GM12872 (cell line): ENCODE data around the gene PAX9.

Experiments
- TF ChIP-seq, protein P1 (sequence below): IDR thresholded peaks from 3 replicates; pipeline ENCODE4 v1.5.1; 2011; ENCODE audit warnings: low read depth, mild to moderate bottlenecking, low read length, moderate library complexity; ENCODE audit not compliant: insufficient read depth

PAX9 gene

DNA sequence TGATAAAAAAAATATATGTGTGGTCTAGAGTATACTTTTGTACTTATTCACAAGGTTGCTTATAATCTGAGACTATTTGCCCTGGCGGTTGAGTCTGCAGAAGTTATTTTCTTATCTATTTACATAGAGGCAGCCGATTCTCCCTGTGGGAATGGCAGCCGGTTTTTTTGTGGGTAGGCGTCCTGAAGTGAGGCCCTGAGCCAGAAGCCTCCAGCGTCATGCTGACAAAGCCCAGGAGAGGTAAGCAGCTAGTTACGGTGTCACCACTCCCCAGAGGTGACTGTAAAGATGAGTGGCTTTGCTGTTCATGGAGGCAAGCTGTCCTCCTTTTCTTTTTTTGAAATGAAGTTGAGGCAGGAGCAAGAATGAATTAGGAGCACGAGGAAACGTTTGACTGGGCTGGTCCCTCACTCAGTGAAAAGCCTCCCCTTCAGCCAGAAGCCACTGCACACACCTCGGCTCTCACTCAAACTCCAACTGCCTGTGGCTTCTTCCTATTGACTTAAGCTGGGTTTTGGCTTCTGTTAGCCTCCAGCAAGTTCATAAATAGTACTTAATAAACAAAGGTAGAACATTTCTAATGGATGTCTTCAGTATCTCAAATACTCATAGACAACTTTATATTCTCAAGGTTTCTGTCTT lies 21.5 kb downstream of the PAX9 start:
- TF ChIP-seq, protein P1, sequence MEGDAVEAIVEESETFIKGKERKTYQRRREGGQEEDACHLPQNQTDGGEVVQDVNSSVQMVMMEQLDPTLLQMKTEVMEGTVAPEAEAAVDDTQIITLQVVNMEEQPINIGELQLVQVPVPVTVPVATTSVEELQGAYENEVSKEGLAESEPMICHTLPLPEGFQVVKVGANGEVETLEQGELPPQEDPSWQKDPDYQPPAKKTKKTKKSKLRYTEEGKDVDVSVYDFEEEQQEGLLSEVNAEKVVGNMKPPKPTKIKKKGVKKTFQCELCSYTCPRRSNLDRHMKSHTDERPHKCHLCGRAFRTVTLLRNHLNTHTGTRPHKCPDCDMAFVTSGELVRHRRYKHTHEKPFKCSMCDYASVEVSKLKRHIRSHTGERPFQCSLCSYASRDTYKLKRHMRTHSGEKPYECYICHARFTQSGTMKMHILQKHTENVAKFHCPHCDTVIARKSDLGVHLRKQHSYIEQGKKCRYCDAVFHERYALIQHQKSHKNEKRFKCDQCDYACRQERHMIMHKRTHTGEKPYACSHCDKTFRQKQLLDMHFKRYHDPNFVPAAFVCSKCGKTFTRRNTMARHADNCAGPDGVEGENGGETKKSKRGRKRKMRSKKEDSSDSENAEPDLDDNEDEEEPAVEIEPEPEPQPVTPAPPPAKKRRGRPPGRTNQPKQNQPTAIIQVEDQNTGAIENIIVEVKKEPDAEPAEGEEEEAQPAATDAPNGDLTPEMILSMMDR = no peak

DNA sequence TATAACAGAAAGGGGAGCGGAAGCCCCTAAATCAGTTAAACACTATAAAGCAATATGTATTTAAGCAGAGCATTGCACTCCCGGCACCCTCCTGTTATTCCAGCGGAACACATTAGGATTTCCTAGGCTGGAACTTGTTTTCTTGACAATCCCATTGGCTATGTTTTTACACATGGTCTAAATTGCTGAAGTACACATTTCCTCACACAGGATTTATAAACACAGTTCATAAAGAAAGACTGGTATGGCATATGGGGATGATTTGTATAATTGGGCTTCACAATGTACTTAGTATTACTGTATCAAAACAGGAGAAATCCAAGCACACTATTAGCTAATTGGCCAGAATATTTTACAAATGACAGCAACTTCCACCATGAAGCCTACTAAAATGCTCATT lies 23.3 kb downstream of the PAX9 start:
- TF ChIP-seq, protein P1 = no peak

DNA sequence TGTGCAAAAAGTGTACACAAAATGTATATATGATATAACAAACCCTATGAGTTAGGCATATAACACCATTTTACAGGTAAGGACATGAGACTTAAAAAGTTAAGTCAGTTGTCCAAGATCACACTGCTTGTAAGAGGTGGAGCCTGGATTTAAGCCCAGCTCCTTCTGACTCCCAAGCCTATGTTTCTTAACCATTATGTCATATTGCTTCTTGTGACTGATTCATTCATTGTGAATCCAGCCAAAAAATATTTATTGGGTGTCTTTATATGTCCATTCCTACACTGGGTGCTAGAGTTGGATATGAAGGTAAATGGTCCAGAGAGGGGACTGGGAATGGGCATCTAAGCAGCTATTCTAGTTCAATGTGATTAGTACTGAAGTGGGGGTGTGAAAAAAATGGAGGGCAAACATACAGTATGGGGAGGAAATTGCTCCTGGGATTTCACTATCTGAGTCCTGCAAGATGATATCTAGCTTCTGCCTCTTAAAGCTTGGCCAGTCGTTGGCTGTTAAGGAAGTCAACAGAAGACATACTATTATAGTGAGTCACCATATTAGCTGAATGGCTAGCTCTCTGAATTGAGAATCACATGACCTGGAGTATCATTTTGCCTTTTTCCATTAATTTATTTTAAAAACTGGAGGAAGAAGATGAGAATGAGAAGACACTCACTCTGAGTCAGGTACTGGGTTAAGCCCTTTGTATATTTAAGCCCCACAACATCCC lies 28.8 kb downstream of the PAX9 start:
- TF ChIP-seq, protein P1 = no peak

DNA sequence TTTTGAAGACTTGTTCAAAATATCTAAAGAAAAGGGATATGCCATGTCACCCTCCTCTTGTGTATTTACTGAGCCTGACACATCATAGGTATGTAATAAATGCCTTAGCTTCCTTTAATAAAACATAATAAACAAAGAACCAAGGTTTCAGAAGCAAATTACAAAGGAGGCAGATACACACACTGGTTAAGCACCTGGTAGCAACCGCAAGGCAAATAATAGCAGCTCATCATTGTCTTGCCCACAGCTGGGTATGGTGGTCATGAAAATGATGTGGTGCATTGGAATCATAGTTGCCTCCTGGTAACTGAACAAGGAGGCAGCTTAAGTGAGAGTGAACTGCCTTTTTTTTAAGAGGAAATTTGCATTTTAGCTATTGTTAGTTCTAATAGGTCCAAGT lies 39.0 kb downstream of the PAX9 start:
- TF ChIP-seq, protein P1 = no peak

DNA sequence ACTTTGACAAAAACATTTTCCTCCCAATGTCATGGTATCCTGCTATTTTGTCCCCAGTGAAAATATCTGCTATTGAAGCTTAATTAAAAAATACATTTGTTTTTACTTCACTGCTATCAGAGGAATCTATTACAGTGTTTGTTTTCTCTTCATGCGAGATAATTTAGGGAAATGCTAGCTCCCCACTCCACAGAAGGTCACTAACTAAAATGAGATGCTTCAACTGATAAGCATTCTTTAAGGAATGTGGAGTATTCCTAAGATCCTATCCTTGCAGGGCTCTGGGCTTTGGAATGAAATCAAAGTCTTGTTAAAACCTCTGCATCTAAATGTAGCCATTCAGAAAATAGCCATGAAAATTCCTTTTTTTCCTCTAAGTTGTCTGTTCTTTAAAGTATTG lies 39.5 kb downstream of the PAX9 start:
- TF ChIP-seq, protein P1 = no peak

DNA sequence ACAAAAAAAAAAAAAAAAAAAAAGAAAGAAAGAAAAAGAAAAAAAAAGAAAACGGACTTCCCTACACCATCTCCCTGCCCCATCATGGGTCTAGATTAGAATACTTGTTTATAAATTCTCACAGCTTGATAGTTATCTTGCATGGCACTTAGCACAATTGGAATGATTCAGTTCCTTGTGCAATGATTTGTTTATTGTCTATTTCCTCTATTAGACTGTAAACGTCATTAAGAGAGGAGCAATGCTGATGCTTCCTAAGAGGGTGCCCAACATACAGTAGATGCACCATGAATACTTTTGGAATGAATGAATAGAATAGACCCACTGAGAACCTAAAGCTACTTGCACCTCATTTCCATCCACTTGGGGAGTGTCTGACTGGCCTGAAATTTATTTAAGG lies 40.8 kb downstream of the PAX9 start:
- TF ChIP-seq, protein P1 = no peak

DNA sequence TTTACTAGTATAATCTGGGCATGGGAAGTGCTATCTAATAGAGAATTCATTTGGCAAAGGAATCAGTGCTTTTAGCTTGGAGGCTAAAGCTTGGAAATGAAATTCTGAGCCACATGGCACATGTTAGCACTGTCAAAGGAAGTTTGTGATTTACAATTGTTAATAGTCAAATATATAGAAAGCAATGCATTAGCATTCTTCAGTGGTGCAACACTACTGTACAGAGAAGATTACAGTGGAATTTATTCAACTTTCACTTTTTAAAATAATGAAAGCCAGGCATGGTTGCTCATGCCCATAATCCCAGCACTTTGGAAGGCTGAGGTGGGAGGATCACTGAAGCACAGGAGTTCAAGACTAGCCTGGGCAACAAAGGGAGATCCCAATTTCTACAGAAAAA lies 45.9 kb downstream of the PAX9 start:
- TF ChIP-seq, protein P1 = no peak
